ENCODE measurements around the gene DECR2. TPM values are rescaled to one million over a fixed set of nuclear protein-coding genes. Genes with fewer than 3 reads are reported as not detected.

DECR2 gene
- total and polyA plus RNA-seq, 2 of the 13 experiments (the other 11 are each of a cell fraction or from before 2014, with no cell fraction given), result 36.3 to 44.6 TPM

DNA sequence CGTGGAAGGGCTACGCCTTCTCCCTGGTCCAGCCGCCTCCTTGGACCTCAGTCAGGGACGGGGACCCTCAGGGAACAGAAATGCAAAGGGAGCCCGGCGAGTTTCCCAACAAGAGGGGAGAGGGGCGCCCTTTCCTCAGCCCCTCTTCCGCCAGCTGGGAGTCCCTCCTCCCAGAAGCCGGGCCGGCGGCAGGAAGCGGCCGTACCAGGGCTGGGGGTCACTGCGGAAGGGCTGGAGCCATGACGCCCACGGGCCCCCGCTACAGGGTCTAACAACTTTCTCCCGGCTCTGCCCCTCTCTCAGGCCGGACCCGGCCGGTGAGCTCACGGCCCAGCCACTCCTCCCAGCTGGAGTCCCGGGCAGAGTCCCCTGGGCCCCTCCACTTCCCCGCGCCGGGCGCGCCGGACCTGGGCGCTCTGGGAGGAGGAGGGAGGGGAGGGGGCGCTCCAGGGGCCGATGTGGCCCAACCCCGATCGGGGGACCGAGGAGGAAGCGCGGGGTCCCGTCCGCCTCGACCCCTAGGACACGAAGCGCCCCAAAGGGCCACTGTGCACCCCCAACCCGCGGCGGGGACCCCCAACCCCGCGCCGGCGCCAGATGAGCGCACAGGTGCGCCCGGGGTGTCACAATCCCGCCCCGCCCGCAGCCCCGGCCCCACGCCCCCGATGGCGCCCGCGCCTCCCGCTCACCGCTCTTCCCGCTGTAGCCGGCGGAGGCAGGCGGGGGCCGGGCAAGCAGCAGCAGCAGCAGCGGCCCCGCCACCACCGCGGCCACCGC is 20.5 kb upstream of the DECR2 start (continued):
- TF ChIP-seq, protein P1, sequence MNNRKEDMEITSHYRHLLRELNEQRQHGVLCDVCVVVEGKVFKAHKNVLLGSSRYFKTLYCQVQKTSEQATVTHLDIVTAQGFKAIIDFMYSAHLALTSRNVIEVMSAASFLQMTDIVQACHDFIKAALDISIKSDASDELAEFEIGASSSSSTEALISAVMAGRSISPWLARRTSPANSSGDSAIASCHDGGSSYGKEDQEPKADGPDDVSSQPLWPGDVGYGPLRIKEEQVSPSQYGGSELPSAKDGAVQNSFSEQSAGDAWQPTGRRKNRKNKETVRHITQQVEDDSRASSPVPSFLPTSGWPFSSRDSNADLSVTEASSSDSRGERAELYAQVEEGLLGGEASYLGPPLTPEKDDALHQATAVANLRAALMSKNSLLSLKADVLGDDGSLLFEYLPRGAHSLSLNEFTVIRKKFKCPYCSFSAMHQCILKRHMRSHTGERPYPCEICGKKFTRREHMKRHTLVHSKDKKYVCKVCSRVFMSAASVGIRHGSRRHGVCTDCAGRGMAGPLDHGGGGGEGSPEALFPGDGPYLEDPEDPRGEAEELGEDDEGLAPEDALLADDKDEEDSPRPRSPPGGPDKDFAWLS (CRISPR knock-in tag; IDR thresholded peaks at IDR 0.05; ENCODE audit: borderline replicate concordance), result no peak
- no peak for TF ChIP-seq CBX5 (CRISPR knock-in tag; IDR thresholded peaks at IDR 0.05; ENCODE audit: borderline replicate concordance)
- TF ChIP-seq HOXD1 (CRISPR knock-in tag; IDR thresholded peaks at IDR 0.05), result no peak
- TF ChIP-seq TBX2 (CRISPR knock-in tag; IDR thresholded peaks at IDR 0.05; ENCODE audit: borderline replicate concordance), result peak; percentile 36; the same call in 1 of the 2 replicates
- no peak for TF ChIP-seq PAF1 (CRISPR knock-in tag; IDR thresholded peaks at IDR 0.05)
- no peak for TF ChIP-seq HOXA9 (CRISPR knock-in tag; IDR thresholded peaks at IDR 0.05; ENCODE audit: borderline replicate concordance)
- TF ChIP-seq ZNF24 (IDR thresholded peaks at IDR 0.05), result no peak
- no peak for TF ChIP-seq STAT5B (CRISPR knock-in tag; IDR thresholded peaks at IDR 0.05)
- TF ChIP-seq, protein P2, sequence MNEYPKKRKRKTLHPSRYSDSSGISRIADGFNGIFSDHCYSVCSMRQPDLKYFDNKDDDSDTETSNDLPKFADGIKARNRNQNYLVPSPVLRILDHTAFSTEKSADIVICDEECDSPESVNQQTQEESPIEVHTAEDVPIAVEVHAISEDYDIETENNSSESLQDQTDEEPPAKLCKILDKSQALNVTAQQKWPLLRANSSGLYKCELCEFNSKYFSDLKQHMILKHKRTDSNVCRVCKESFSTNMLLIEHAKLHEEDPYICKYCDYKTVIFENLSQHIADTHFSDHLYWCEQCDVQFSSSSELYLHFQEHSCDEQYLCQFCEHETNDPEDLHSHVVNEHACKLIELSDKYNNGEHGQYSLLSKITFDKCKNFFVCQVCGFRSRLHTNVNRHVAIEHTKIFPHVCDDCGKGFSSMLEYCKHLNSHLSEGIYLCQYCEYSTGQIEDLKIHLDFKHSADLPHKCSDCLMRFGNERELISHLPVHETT (CRISPR knock-in tag; conservative IDR thresholded peaks at IDR 0.05), result no peak; the same call in 1 of the 2 replicates
- no peak for TF ChIP-seq WIZ (CRISPR knock-in tag; IDR thresholded peaks at IDR 0.05)
- TF ChIP-seq CENPX (CRISPR knock-in tag; IDR thresholded peaks at IDR 0.05), result no peak
- no peak for TF ChIP-seq ZFP36L1 (CRISPR knock-in tag; IDR thresholded peaks at IDR 0.05)
- TF ChIP-seq, protein P3, sequence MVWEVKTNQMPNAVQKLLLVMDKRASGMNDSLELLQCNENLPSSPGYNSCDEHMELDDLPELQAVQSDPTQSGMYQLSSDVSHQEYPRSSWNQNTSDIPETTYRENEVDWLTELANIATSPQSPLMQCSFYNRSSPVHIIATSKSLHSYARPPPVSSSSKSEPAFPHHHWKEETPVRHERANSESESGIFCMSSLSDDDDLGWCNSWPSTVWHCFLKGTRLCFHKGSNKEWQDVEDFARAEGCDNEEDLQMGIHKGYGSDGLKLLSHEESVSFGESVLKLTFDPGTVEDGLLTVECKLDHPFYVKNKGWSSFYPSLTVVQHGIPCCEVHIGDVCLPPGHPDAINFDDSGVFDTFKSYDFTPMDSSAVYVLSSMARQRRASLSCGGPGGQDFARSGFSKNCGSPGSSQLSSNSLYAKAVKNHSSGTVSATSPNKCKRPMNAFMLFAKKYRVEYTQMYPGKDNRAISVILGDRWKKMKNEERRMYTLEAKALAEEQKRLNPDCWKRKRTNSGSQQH (CRISPR knock-in tag; IDR thresholded peaks at IDR 0.05; ENCODE audit: low read depth), result no peak
- TF ChIP-seq, protein P4, sequence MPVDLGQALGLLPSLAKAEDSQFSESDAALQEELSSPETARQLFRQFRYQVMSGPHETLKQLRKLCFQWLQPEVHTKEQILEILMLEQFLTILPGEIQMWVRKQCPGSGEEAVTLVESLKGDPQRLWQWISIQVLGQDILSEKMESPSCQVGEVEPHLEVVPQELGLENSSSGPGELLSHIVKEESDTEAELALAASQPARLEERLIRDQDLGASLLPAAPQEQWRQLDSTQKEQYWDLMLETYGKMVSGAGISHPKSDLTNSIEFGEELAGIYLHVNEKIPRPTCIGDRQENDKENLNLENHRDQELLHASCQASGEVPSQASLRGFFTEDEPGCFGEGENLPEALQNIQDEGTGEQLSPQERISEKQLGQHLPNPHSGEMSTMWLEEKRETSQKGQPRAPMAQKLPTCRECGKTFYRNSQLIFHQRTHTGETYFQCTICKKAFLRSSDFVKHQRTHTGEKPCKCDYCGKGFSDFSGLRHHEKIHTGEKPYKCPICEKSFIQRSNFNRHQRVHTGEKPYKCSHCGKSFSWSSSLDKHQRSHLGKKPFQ (CRISPR knock-in tag; IDR thresholded peaks at IDR 0.05; ENCODE audit: insufficient replicate concordance), result no peak
- TF ChIP-seq, protein P5, sequence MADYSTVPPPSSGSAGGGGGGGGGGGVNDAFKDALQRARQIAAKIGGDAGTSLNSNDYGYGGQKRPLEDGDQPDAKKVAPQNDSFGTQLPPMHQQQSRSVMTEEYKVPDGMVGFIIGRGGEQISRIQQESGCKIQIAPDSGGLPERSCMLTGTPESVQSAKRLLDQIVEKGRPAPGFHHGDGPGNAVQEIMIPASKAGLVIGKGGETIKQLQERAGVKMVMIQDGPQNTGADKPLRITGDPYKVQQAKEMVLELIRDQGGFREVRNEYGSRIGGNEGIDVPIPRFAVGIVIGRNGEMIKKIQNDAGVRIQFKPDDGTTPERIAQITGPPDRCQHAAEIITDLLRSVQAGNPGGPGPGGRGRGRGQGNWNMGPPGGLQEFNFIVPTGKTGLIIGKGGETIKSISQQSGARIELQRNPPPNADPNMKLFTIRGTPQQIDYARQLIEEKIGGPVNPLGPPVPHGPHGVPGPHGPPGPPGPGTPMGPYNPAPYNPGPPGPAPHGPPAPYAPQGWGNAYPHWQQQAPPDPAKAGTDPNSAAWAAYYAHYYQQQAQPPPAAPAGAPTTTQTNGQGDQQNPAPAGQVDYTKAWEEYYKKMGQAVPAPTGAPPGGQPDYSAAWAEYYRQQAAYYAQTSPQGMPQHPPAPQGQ (CRISPR knock-in tag; IDR thresholded peaks at IDR 0.05; ENCODE audit: borderline replicate concordance), result no peak
- TF ChIP-seq ZNF235 (CRISPR knock-in tag; IDR thresholded peaks at IDR 0.05; ENCODE audit: borderline replicate concordance), result no peak
- no peak for TF ChIP-seq ZBTB21 (CRISPR knock-in tag; IDR thresholded peaks at IDR 0.05)
- TF ChIP-seq HMG20B (CRISPR knock-in tag; conservative IDR thresholded peaks at IDR 0.05), result no peak
- TF ChIP-seq BRD4 (CRISPR knock-in tag; IDR thresholded peaks at IDR 0.05), result no peak
- TF ChIP-seq PLRG1 (conservative IDR thresholded peaks at IDR 0.05), result no peak
- no peak for TF ChIP-seq YEATS4 (CRISPR knock-in tag; IDR thresholded peaks at IDR 0.05; ENCODE audit: borderline replicate concordance)
- 0 out of 2 replicates have a peak, but pooled peaks have one; percentile 19 for TF ChIP-seq PCBP1 (IDR thresholded peaks at IDR 0.05; ENCODE audit: borderline replicate concordance, low read depth, low read length)
- peak; percentile 79 for TF ChIP-seq ZNF263 (CRISPR knock-in tag; IDR thresholded peaks at IDR 0.05)

Data from HepG2 (cell line).